ENCODE measurements around the gene DAZAP1.
A peak's percentile ranks its signal among the peaks of the same experiment; 100 is the strongest.

Gene DAZAP1

DNA sequence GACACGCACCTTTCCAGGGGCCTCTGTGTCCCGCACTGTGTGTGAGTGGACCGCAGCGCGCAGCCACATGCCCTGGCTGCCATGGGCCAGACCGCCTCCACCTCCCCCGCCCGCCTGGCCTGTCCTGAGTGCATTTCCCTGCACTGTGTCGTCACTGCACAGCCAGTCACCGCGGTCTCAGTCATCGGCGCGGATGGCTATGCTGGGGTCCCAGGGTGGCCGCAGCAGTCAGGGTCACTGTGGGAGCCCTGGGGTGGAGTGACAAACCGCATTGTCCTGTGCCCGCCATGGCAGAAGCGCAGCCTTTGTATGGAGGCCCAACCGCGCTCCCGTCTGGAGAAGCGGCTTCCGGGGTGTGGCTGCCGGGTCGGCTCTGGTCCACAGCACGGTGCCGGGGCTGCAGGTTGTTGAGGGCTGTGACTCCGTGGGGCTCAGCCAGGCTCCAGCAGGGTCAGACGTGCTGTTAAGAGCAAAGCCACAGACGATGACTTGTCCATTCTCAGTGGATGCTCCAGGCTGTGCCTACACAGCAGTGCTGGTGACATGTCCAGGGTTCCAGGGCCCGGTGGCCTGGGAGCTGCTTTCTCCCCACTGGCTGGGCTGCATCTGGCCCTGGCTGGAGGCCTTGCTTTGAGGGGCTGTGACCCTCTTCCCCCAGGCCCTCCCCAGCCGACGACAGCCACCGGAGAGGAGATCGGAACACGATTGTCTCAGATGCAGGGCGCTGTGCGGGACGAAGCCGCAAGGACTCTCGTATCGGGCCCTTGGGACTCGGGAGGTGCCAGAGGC is 30.0 kb upstream of the DAZAP1 start:
- no peak for DNase-seq

GRCh38 chr19:1377965-1378785 is 29.2 kb upstream of the DAZAP1 start:
- DNase-seq = no peak

GRCh38 chr19:1379126-1379905 is 28.1 kb upstream of the DAZAP1 start:
- DNase-seq = no peak

- no peak for DNase-seq
Observed at GRCh38 chr19:1379961-1380489, 27.4 kb upstream of the DAZAP1 start.

DNA sequence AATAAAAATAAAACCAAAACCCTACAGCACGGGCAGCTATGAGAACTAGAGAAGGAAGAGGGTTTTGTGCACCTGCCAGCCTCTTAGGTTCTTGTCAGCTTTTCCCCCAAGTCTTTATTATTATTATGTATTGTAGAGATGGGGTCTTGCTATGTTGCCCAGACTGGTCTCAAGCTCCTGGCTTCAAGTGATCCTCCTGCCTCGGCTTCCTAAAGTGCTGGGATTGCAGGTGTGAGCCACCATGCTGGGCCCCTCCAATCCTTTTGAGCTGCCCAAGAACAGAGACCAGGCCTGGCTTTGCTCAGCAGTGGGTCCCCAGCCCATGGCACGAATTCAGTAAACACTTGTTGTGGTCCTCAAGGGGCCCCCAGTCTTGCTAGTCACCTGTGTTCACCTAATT is 25.1 kb upstream of the DAZAP1 start:
- DNase-seq = no peak

- DNase-seq = no peak
Observed at GRCh38 chr19:1383017-1383311, 24.4 kb upstream of the DAZAP1 start.

- DNase-seq = peak; percentile 95
Observed at GRCh38 chr19:1383312-1384084, 23.9 kb upstream of the DAZAP1 start, which contains the start of gene NDUFS7. Gene NDUFS7 (plus strand): TSS chr19:1383907. CDS start chr19:1383927, 20 bp downstream.

DNA sequence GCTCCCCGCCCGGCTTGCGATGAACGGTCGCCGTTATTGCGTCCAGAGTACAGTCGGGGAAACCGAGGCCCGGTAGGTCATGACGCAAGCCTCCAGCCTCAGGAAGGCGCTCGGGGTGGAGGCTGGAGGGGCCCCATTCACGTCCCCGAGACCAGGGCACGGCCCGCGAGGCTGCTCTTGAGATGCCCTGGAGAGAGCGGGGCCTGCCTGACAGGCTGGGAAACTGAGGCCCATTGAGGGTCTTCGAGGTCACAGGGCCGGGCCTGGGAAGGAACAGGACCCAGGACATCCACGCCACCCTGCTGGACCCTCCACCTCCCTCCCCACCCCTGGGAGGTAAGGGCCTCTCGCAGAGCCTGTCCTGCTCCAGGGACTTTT is 23.3 kb upstream of the DAZAP1 start:
- DNase-seq = no peak

DNA sequence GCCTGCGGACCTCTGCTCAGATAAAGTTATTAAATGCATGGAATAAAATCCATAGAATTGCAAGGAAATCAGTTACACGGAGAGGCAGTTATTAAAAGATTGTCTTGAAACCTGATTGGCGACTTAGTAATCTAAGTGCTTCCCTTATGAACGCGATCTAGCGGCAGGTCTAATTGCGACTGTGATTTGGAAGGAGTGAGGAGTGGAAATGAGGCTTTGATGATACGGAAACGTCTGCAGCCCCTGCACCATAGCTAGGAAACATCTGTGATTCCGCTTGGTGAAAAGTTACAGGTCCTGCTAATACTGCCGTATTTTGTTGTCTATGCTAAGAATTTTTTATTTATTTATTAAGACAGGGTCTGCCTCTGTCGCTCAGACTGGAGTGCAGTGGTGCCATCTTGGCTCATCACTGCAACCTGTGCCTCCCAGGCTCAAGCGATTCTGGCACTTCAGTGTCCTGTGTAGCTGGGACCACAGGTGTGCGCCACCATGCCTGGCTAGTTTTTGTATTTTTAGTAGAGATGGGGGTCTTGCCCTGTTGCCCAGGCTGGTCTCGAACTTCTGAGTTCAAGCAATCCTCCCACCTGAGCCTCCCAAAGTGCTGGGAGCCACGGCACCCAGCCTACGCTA is 22.8 kb upstream of the DAZAP1 start:
- no peak for DNase-seq

- no peak for DNase-seq
Observed at GRCh38 chr19:1385816-1386215, 21.6 kb upstream of the DAZAP1 start.

- DNase-seq = no peak
Observed at GRCh38 chr19:1386945-1387683, 20.3 kb upstream of the DAZAP1 start.

DNA sequence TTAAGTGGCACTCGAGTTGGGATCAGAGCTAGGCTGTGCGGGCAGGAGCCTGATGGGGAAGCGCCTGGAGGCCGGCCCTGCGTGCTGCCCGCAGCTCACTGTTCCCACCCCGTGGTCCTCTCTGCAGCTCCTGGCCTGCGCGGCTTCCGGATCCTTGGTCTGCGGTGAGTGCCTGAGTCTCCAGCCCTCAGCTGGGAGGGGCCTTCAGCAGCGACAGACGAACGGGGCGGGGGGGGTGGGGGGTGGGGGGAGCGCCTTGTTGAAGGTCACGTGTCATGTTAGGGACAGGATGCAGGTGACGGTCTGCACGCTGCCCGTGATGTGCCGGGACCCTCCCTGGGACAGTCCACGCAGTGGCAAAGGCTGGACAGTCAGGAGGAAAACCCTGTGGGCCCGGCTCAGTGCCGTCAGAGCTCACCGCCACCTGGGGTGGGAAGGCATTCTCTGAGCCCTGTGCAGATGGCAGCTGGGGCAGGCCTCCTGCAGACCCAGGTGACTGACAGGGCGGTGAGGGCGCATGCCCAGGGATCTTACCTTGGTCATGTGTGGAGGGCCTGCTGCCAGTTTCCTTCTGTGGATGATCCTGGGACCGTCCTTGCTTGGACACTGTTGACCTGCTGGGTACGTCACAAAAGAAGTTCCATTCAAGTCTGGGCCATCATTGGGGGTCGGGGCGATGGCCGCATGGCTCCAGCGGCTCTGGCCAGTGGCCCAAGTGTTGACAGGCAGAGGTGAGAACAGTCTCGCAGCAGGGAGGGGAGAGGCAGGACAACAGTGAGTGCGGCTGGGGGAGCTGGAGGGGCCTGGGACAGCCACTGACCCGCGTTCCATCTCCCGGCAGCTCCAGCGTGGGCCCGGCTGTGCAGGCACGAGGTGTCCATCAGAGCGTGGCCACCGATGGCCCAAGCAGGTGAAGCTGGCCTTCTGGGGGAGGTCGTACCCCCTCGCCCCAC is 19.4 kb upstream of the DAZAP1 start:
- no peak for DNase-seq

DNA sequence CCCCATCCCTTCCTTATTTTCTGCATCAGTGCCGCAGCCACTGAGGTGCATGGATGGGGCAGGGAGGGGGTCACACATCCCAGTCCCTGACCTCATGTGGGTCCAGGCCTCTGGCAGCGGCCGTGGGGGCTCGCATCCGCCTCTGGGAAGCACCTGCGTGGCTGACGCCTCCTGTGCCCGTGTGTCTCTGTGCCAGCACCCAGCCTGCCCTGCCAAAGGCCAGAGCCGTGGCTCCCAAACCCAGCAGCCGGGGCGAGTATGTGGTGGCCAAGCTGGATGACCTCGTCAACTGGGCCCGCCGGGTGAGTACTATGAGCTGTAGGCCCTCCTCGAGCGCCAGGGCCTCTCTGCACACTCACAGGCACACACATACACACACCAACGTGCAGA is 18.8 kb upstream of the DAZAP1 start:
- DNase-seq = no peak

DNA sequence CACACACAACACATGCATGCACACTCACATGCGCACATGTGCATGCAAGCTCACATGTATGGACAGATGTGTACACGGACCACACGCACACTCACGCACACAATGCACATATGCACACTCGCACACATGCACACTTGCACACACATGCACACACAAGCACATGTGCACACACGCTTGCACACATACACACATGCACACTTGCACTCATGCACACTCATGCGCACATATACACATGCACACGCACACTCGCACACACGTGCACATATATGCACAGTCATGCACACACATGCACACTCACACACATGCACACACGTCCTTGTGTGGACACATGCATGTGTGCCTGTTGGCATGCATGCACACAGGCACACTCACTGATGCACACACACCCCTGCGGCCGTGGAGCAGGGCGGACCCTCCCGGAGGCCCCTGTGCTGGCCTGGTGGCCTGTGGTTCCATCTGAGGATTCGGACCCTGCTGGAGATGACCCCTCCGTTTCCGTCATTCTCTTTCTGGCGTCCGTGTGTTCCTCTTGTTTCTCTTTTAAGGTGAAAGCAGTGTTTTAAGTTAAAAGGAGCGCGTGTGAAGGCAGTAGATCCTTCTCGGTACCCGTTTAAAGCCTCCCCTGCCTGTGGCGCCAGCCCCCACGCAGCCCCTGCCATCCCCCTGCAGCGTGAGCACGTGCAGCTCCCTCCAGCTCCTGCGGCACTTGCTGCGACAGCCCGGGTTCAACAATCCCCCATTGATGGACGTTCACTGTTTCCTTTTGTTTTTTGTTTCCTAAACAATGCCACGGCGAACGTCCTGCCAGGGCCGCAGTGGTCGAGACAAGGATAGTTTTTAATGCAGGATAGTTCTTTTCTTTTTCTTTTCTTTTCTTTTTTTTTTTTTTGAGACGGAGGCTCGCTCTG is 18.1 kb upstream of the DAZAP1 start:
- no peak for DNase-seq

DNA sequence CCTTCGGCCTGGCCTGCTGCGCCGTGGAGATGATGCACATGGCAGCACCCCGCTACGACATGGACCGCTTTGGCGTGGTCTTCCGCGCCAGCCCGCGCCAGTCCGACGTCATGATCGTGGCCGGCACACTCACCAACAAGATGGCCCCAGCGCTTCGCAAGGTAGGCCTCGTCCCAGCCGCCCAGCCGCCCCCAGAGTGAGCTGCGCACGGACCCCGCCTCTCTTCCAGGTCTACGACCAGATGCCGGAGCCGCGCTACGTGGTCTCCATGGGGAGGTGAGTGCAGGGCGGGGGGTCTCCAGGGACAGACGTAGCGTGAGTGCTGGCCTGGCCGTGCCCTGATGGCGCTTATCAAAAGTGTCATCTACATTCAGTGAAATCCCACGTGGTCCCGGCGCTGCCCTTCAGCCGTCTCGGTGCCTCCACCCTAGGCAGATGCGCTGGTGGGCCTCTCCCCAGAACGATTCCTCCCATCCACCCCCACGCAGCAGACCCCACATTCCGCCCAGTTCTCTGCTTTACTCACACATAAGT is 16.4 kb upstream of the DAZAP1 start:
- DNase-seq = no peak

- DNase-seq = no peak
Observed at GRCh38 chr19:1392407-1392806, 15.0 kb upstream of the DAZAP1 start.

DNA sequence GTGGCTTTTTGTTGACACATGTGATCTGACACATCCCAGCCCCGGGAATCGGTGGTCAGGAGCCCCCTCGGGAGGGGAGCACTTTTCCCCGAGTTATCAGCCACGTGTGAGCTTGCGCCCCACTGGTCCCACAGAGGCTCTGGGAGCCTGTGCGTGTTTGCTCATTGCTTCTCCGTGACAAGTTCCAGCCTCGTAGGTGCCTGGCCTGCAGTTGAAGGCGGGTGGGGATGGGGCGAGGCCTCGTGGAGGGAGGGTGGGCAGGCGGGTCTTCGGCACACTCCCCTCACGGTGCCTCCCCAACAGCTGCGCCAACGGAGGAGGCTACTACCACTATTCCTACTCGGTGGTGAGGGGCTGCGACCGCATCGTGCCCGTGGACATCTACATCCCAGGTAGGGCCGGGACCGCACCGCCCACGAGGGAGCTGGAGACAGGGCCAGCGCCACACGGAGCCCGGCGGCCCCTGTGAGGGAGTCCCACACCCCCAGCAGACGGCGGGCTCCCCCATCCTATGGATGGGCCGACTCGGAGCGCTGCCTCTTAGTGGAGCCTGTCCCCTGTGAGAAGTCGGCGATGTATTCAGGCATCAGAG is 14.4 kb upstream of the DAZAP1 start:
- no peak for DNase-seq

DNA sequence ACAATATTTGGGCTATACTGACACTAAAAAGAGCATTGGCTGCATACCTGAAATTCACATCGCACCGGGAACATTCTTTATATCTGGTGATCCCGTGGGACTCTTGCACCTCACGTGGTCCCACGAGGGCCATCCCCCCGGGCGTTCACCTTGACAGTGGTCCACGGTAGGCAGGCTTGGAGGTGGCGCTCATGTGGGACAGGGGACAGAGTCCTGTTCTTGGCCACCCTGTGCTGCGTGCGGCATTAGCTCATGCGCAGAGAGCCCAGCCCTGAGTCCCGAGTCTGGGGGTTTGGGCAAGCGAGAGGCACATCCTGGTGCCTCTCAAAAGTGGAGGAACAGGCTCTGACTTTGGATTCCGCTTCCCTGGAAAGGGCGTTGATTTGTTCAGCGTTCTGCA is 13.5 kb upstream of the DAZAP1 start:
- DNase-seq = no peak
